Measurements from ENCODE around the gene MEAF6. TPM values are rescaled to one million over a fixed set of nuclear protein-coding genes. Genes with fewer than 3 reads are reported as not detected.
A peak's percentile ranks its signal among the peaks of the same experiment; 100 is the strongest.

The MEAF6 gene
- total and polyA plus RNA-seq, 2 experiments from 2014 or later, result 60.1 to 64.5 TPM

GRCh38 chr1:37448185-37448584 is 66.4 kb downstream of the MEAF6 start:
- Mint-ChIP-seq H3K4me1 (peaks cover 43% of the 10 kb centered on the region), H3K27me3 (ENCODE audit: insufficient read depth, low read depth, poor library complexity) (peaks cover 11% of the 10 kb centered on the region), H3K27ac (no peak overlapping the region), H3K4me3 (no peak overlapping the region), H3K36me3 (ENCODE audit: low read depth) (no peaks in the 10 kb centered on the region; the same call in 2 of the 3 replicates), H3K9me3 (no peaks in the 10 kb centered on the region)
- no peak overlapping the region for H3K27ac ChIP-seq (ENCODE audit: low read depth)
- H3K4me3 ChIP-seq, result no peak overlapping the region
- no peaks in the 10 kb centered on the region for H3K36me3 ChIP-seq (ENCODE audit: insufficient read depth)
- TF ChIP-seq EZH2 (IDR thresholded peaks at IDR 0.05; ENCODE audit: low read depth, unreplicated experiment) (no peak), CTCF (conservative IDR thresholded peaks at IDR 0.05; ENCODE audit: low read depth in 2 of 2) (peak in 1 of 2 experiments; percentile 18; a peak in 1 of 4 replicates), ZNF331 (CRISPR knock-in tag; IDR thresholded peaks at IDR 0.05; ENCODE audit: low read depth) (no peak)
- H2AFZ ChIP-seq, result no peak overlapping the region
- peak; percentile 60 for DNase-seq (ENCODE audit: low spot score)
- no peaks in the 10 kb centered on the region for H3K79me2 ChIP-seq (replicated peaks; ENCODE audit: insufficient read depth)
- H3K27me3 ChIP-seq (ENCODE audit: insufficient read depth), result no peaks in the 10 kb centered on the region
- ATAC-seq, result peak; percentile 65
- H3K4me2 ChIP-seq, result no peak overlapping the region
- H3K4me1 ChIP-seq (ENCODE audit: insufficient read depth), result peaks cover 39% of the 10 kb centered on the region
- H4K20me1 ChIP-seq (replicated peaks; ENCODE audit: insufficient read depth), result no peaks in the 10 kb centered on the region
- H3F3A ChIP-seq (replicated peaks; ENCODE audit: low read depth), result no peaks in the 10 kb centered on the region
- no peaks in the 10 kb centered on the region for H3K9me2 ChIP-seq (ENCODE audit: insufficient read depth)

GRCh38 chr1:37446874-37447273 is 67.7 kb downstream of the MEAF6 start:
- H3K4me1 ChIP-seq (ENCODE audit: insufficient read depth), result peaks cover 29% of the 10 kb centered on the region
- no peak for ATAC-seq
- H3K9me3 Mint-ChIP-seq, result no peaks in the 10 kb centered on the region; the same call in 2 of the 3 replicates
- peaks cover 33% of the 10 kb centered on the region for H3K4me1 Mint-ChIP-seq
- H3K27ac Mint-ChIP-seq, result no peak overlapping the region
- H3K79me2 ChIP-seq (replicated peaks; ENCODE audit: insufficient read depth), result no peaks in the 10 kb centered on the region
- no peaks in the 10 kb centered on the region for H3K9me2 ChIP-seq (ENCODE audit: insufficient read depth)
- no peaks in the 10 kb centered on the region for H3F3A ChIP-seq (replicated peaks; ENCODE audit: low read depth)
- no peak overlapping the region for H3K4me3 Mint-ChIP-seq
- no peak overlapping the region for H3K27ac ChIP-seq (ENCODE audit: low read depth)
- H3K27me3 Mint-ChIP-seq (ENCODE audit: insufficient read depth, low read depth, poor library complexity), result peaks cover 17% of the 10 kb centered on the region
- H4K20me1 ChIP-seq (replicated peaks; ENCODE audit: insufficient read depth), result no peaks in the 10 kb centered on the region
- H3K36me3 ChIP-seq (ENCODE audit: insufficient read depth), result no peaks in the 10 kb centered on the region
- H3K4me3 ChIP-seq, result no peak overlapping the region
- no peak overlapping the region for H3K4me2 ChIP-seq
- H3K27me3 ChIP-seq (ENCODE audit: insufficient read depth), result no peaks in the 10 kb centered on the region
- no peak for DNase-seq (ENCODE audit: low spot score)
- no peak overlapping the region for H2AFZ ChIP-seq
- TF ChIP-seq ZNF462 (CRISPR knock-in tag; IDR thresholded peaks at IDR 0.05) (no peak), JUNB (IDR thresholded peaks at IDR 0.05; ENCODE audit: unreplicated experiment) (no peak), EZH2 (IDR thresholded peaks at IDR 0.05; ENCODE audit: low read depth, unreplicated experiment) (no peak), POLR2AphosphoS5 (IDR thresholded peaks at IDR 0.05; ENCODE audit: low read depth) (no peak), CREB1 (CRISPR knock-in tag; IDR thresholded peaks at IDR 0.05; ENCODE audit: low read depth) (no peak), ZNF331 (CRISPR knock-in tag; IDR thresholded peaks at IDR 0.05; ENCODE audit: low read depth) (no peak), ZNF114 (CRISPR knock-in tag; IDR thresholded peaks at IDR 0.05) (no peak)
- H3K36me3 Mint-ChIP-seq (ENCODE audit: low read depth), result no peaks in the 10 kb centered on the region; the same call in 2 of the 3 replicates
